Ectodermal cell (in vitro differentiated cells): ENCODE results near the gene SSR1.

Experiments used
- H3K27ac ChIP-seq: 2 replicates; pipeline ENCODE4 v1.7.0; 2013; ENCODE audit warnings: mild to moderate bottlenecking, low read depth, low read length; ENCODE audit not compliant: insufficient read depth, poor library complexity, severe bottlenecking
- H3K27me3 ChIP-seq: 2 replicates; pipeline ENCODE4 v1.7.0; 2013; ENCODE audit warnings: mild to moderate bottlenecking, low read length; ENCODE audit not compliant: insufficient read depth, control insufficient read depth, poor library complexity, severe bottlenecking
- H3K36me3 ChIP-seq: one replicate; pipeline ENCODE4 v1.7.0; 2013; ENCODE audit warnings: low read length; ENCODE audit not compliant: control insufficient read depth, insufficient read depth
- H3K4me1 ChIP-seq: one replicate; pipeline ENCODE4 v1.7.0; 2013; ENCODE audit warnings: low read length; ENCODE audit not compliant: control insufficient read depth, insufficient read depth
- H3K4me3 ChIP-seq: 2 replicates; pipeline ENCODE4 v1.7.0; 2013; ENCODE audit warnings: low read depth, low read length, control low read depth; ENCODE audit not compliant: insufficient read depth
- H3K9me3 ChIP-seq: 2 replicates; pipeline ENCODE4 v1.7.0; 2013; ENCODE audit warnings: mild to moderate bottlenecking, low read length, moderate library complexity; ENCODE audit not compliant: control insufficient read depth
- WGBS, 2 experiments: methylation state at CpG; one replicate each; pipeline ENCODE4 v1.1.7; 2013; ENCODE audit warnings: missing lambda C conversion rate in 2 of 2; 5-methylcytosine and 5-hydroxymethylcytosine counted together

Gene SSR1

DNA sequence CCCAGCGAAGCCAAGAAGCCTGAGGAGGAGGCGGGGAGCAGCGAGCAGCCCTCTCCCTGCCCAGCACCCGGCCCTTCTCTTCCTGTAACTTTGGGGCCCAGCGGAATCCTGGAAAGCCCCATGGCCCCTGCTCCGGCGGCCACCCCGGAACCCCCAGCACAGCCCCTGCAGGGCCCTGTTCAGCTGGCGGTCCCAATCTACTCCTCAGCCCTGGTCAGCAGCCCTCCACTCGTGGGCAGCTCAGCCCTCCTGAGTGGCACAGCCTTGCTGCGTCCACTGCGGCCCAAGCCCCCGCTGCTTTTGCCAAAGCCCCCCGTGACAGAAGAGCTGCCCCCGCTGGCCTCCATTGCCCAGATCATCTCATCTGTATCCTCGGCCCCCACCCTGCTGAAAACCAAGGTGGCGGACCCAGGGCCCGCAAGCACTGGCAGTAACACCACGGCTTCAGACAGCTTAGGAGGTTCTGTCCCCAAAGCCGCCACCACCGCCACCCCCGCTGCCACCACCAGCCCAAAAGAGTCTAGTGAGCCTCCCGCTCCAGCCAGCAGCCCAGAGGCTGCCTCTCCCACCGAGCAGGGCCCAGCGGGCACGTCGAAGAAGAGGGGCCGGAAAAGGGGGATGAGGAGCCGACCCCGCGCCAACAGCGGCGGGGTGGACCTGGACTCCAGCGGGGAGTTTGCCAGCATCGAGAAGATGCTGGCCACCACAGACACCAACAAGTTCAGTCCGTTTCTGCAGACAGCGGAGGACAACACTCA, 81.9 kb downstream of the SSR1 start:
- Histone ChIP-seq H3K27ac (no peak overlapping the region), H3K4me3 (no peak overlapping the region), H3K36me3 (peaks cover 5% of the 10 kb centered on the region), H3K9me3 (no peaks in the 10 kb centered on the region), H3K4me1 (no peaks in the 10 kb centered on the region), H3K27me3 (no peaks in the 10 kb centered on the region)
- WGBS, 2 experiments = 95 to 96% methylated on average over 37 of the region's 37 CpGs

- Histone ChIP-seq H3K36me3 (peaks cover 5% of the 10 kb centered on the region), H3K4me1 (no peaks in the 10 kb centered on the region), H3K9me3 (no peaks in the 10 kb centered on the region), H3K27me3 (no peaks in the 10 kb centered on the region), H3K27ac (no peak overlapping the region), H3K4me3 (no peak overlapping the region)
- 97 to 98% methylated on average over 39 of the region's 39 CpGs for WGBS, 2 experiments
Observed at GRCh38 chr6:7230327-7230691, 82.7 kb downstream of the SSR1 start.

DNA sequence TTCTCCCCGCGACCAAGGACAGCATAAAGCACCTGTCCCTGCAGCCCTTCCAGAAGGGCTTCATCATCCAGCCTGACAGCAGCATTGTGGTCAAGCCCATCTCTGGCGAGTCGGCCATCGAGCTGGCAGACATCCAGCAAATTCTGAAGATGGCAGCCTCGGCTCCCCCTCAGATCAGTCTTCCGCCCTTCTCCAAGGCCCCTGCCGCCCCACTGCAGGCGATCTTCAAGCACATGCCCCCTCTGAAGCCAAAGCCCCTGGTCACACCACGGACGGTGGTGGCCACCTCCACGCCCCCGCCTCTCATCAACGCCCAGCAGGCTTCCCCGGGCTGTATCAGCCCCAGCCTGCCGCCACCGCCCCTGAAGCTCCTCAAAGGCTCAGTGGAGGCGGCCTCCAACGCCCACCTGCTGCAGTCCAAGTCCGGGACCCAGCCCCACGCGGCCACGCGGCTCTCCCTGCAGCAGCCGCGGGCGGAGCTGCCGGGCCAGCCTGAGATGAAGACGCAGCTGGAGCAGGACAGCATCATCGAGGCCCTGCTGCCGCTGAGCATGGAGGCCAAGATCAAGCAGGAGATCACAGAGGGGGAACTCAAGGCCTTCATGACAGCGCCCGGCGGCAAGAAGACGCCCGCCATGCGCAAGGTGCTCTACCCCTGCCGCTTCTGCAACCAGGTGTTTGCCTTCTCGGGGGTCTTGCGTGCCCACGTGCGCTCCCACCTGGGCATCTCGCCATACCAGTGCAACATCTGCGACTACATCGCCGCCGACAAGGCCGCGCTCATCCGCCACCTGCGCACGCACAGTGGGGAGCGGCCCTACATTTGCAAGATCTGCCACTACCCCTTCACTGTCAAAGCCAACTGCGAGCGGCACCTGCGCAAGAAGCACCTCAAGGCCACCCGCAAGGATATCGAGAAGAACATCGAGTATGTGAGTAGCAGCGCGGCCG, 83.3 kb downstream of the SSR1 start:
- H3K27me3 ChIP-seq = no peaks in the 10 kb centered on the region
- H3K4me3 ChIP-seq = no peak overlapping the region
- H3K27ac ChIP-seq = no peak overlapping the region
- H3K9me3 ChIP-seq = no peaks in the 10 kb centered on the region
- no peaks in the 10 kb centered on the region for H3K4me1 ChIP-seq
- 95 to 96% methylated on average over 62 of the region's 62 CpGs for WGBS, 2 experiments
- H3K36me3 ChIP-seq = peaks cover 5% of the 10 kb centered on the region

DNA sequence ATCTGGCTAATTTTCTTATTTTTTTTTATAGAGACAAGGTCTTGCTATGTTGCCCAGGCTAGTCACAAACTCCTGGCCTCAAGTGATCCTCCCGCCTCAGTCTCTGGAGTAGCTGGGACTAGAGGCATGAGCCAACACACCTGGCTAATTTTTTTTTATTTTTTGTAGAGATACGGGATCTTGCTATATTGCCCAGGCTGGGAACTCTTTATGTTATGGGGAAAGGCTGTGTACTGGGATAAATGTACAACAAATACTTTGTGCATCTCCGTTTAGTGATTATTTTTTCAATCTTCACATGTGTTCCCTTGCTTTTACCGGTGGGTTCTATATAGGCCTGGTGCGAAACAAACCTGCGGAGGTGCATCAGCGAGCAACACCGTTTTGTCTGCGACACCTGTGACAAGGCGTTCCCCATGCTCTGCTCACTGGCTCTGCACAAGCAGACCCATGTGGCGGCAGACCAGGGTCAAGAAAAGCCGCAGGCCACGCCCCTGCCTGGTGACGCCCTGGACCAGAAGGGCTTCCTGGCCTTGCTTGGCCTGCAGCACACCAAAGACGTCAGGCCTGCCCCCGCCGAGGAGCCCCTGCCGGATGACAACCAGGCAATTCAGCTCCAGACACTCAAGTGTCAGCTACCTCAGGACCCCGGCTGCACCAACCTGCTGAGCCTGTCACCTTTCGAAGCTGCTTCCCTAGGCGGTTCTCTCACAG, 84.2 kb downstream of the SSR1 start:
- no peaks in the 10 kb centered on the region for H3K9me3 ChIP-seq
- H3K4me1 ChIP-seq = no peaks in the 10 kb centered on the region
- peaks cover 5% of the 10 kb centered on the region for H3K36me3 ChIP-seq
- no peak overlapping the region for H3K27ac ChIP-seq
- H3K4me3 ChIP-seq = no peak overlapping the region
- WGBS, 2 experiments = 95% methylated on average over 21 of the region's 21 CpGs
- no peaks in the 10 kb centered on the region for H3K27me3 ChIP-seq

GRCh38 chr6:7224731-7225130, 88.3 kb downstream of the SSR1 start:
- whole genome bisulfite sequencing, 2 experiments = 86% methylated on average over 9 of the region's 9 CpGs
- no peak overlapping the region for H3K4me3 ChIP-seq
- no peak overlapping the region for H3K27ac ChIP-seq
- H3K27me3 ChIP-seq = no peaks in the 10 kb centered on the region
- no peaks in the 10 kb centered on the region for H3K4me1 ChIP-seq
- H3K9me3 ChIP-seq = no peaks in the 10 kb centered on the region
- no peaks in the 10 kb centered on the region for H3K36me3 ChIP-seq

DNA sequence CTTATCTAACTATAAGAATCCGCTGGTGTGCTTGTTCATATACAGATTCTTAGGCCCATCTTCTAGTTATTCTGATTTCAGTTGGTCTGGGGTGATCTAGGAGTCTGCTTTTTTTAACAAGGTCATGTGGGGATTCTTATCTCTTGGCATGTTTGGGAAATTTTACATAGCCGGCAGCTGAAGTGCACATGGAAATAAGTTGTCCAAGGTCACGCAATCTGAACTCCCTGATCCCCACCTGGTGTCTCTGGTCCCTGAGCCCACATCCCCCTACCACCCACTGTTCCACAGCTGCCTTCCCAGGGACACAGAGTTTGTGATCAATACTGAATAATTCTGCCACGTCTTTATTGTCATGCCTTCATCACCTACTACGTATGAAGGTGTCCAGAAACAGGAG, 90.8 kb downstream of the SSR1 start:
- H3K4me1 ChIP-seq = peaks cover 7% of the 10 kb centered on the region
- no peaks in the 10 kb centered on the region for H3K27me3 ChIP-seq
- H3K27ac ChIP-seq = no peak overlapping the region
- no peaks in the 10 kb centered on the region for H3K36me3 ChIP-seq
- WGBS, 2 experiments = 93 to 97% methylated on average over 5 of the region's 5 CpGs
- H3K9me3 ChIP-seq = no peaks in the 10 kb centered on the region
- no peak overlapping the region for H3K4me3 ChIP-seq

DNA sequence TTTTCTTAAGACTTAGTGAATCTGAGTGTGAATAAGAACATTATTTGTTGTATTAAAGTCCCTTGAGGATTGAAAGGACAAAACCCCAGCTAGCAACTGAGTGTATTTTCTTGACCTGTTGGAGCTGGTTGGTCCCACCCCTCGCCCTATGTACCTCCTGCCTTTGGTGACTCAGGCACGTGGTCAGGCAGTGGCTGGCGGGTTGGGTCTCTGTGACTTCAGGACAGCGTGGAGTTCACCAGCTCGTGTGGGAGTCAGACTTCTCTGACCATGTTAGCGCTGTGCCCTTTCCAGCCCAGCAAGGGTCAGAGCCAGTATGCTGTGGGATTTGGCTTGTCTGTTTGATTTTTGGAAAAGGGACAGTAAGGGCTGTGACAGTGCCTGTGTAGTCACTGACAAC, 93.7 kb downstream of the SSR1 start:
- H3K4me3 ChIP-seq = no peak overlapping the region
- H3K4me1 ChIP-seq = peaks cover 18% of the 10 kb centered on the region
- no peak overlapping the region for H3K27ac ChIP-seq
- 92% methylated on average over 6 of the region's 6 CpGs for WGBS, 2 experiments
- no peaks in the 10 kb centered on the region for H3K36me3 ChIP-seq
- H3K27me3 ChIP-seq = no peaks in the 10 kb centered on the region
- H3K9me3 ChIP-seq = no peaks in the 10 kb centered on the region

GRCh38 chr6:7218406-7218988, 94.5 kb downstream of the SSR1 start:
- Histone ChIP-seq H3K9me3 (no peaks in the 10 kb centered on the region), H3K27me3 (no peaks in the 10 kb centered on the region), H3K4me1 (peaks cover 18% of the 10 kb centered on the region), H3K27ac (no peak overlapping the region), H3K36me3 (no peaks in the 10 kb centered on the region), H3K4me3 (no peak overlapping the region)
- WGBS, 2 experiments = 84 to 96% methylated on average over 2 of the region's 2 CpGs
